ENCODE data around the gene FOXG1. TPM values are rescaled to one million over a fixed set of nuclear protein-coding genes. Genes with fewer than 3 reads are reported as not detected.

Gene FOXG1
- total and polyA plus RNA-seq, 2 donors (not counting 1 experiment from before 2014, with no cell fraction given) = not detected

- no peak overlapping the region for H3K4me2 ChIP-seq (replicated peaks; ENCODE audit: low read depth, low read length, poor library complexity, severe bottlenecking)
- H3K27ac Mint-ChIP-seq = no peak overlapping the region
- ChIA-PET POLR2A (no interaction called here), CTCF (no interaction called here)
- H3K27ac ChIP-seq (ENCODE audit: low read length in 2 of 2) = no peak overlapping the region
- no peaks in the 10 kb centered on the region for H3K4me1 ChIP-seq (ENCODE audit: control insufficient read depth in 2 of 2, insufficient read depth in 2 of 2, low read length in 2 of 2)
- no peaks in the 10 kb centered on the region for H3K36me3 ChIP-seq (replicated peaks in 1 of 2; ENCODE audit: control extremely low read depth in 1 of 2, control insufficient read depth in 1 of 2, extremely low read depth in 1 of 2, insufficient read depth in 2 of 2, low read length in 1 of 2)
- ATAC-seq (ENCODE audit: low read depth) = no peak
- no peak overlapping the region for H3K9ac ChIP-seq (ENCODE audit: low read length)
- DNase-seq = no peak
- H3K9me3 Mint-ChIP-seq (ENCODE audit: insufficient read depth) = no peaks in the 10 kb centered on the region
- no CpG with 5 or more reads among the region's 3 CpGs for WGBS (ENCODE audit: insufficient coverage)
- H3K4me3 Mint-ChIP-seq = no peak overlapping the region
- no peaks in the 10 kb centered on the region for H4K20me1 ChIP-seq (ENCODE audit: control insufficient read depth, insufficient read depth, low read length, poor library complexity, severe bottlenecking)
- no peaks in the 10 kb centered on the region for H3K27me3 ChIP-seq (replicated peaks in 1 of 4; ENCODE audit: control extremely low read depth in 1 of 4, control insufficient read depth in 3 of 4, insufficient read depth in 4 of 4, low read length in 3 of 4)
- H3K79me2 ChIP-seq (ENCODE audit: control insufficient read depth, insufficient read depth, low read length) = no peaks in the 10 kb centered on the region
- no peak for TF ChIP-seq CTCF (IDR thresholded peaks at IDR 0.05)
- no peak for TF ChIP-seq EZH2 (IDR thresholded peaks at IDR 0.05; ENCODE audit: borderline replicate concordance, insufficient read depth, low read depth, low read length, poor library complexity, severe bottlenecking)
- no peak overlapping the region for H3K4me3 ChIP-seq (ENCODE audit: control extremely low read depth in 1 of 5, extremely low read depth in 1 of 5, insufficient read depth in 1 of 5, low read depth in 2 of 5, low read length in 4 of 5)
- no peaks in the 10 kb centered on the region for H3K27me3 Mint-ChIP-seq
- intact Hi-C loops (cut with micrococcal nuclease) = no loop called here
- H2AFZ ChIP-seq (ENCODE audit: insufficient read depth, low read depth, low read length, poor library complexity, severe bottlenecking) = no peak overlapping the region
- no peaks in the 10 kb centered on the region for H3K9me3 ChIP-seq (ENCODE audit: control extremely low read depth in 1 of 3, control insufficient read depth in 2 of 3, insufficient read depth in 1 of 3, low read length in 2 of 3)
- no peaks in the 10 kb centered on the region for H3K4me1 Mint-ChIP-seq
Measured at GRCh38 chr14:28813810-28814209, 47.2 kb downstream of the FOXG1 start.
